Activated naive CD8-positive, alpha-beta T cell treated with anti-CD3 and anti-CD28 coated beads for 36 hours (primary cell): ENCODE data around the gene RUNX2. TPM values are rescaled to one million over a fixed set of nuclear protein-coding genes. Genes with fewer than 3 reads are reported as not detected.

Source experiments
- DNase-seq: peaks from one replicate; pipeline ENCODE4 v3.0.0; 2021
- H3K27ac Mint-ChIP-seq: one replicate; pipeline ENCODE4 v1.8.0; 2022; ENCODE audit warnings: mild to moderate bottlenecking, moderate library complexity, mixed read lengths
- H3K27me3 Mint-ChIP-seq: one replicate; pipeline ENCODE4 v1.8.0; 2022; ENCODE audit warnings: mild to moderate bottlenecking, mixed read lengths
- H3K36me3 Mint-ChIP-seq: one replicate; pipeline ENCODE4 v1.8.0; 2021; ENCODE audit warnings: mild to moderate bottlenecking, mixed read lengths
- H3K4me1 Mint-ChIP-seq: one replicate; pipeline ENCODE4 v1.8.0; 2021; ENCODE audit warnings: mixed read lengths
- H3K4me3 Mint-ChIP-seq: one replicate; pipeline ENCODE4 v1.8.0; 2022; ENCODE audit warnings: mild to moderate bottlenecking, moderate library complexity, mixed read lengths
- H3K9me3 Mint-ChIP-seq: one replicate; pipeline ENCODE4 v1.8.0; 2022; ENCODE audit warnings: mixed read lengths
- total RNA-seq, 2 experiments: library from RNA; stranded (reverse); gene quantifications; one replicate each; pipeline ENCODE4 v1.2.3, GENCODE V29; 2021

RUNX2 gene
- total RNA-seq, 2 experiments from 2014 or later: 4.8 to 5.8 TPM

DNA sequence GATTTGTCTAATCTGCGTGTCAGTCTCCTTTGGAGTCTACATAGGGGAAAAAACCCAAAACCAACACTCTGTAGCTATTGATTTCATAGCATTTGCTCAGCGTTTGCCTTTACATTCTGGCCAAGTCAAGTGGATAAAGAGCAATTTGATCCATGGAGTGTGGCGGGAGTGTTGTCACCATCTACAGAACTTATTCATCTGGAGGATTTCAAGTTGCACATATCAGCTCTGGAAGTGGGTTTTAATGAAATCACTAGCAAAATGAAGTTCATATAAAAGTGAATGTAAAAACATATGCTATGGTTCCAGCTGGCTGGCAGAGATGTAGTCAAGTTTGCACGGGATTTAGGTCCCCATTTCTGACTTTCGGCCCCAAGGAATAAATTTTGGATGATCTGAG, 269.3 kb downstream of the RUNX2 start:
- Mint-ChIP-seq H3K36me3 (peaks cover 6% of the 10 kb centered on the region), H3K27ac (no peak overlapping the region), H3K27me3 (no peaks in the 10 kb centered on the region), H3K4me1 (peaks cover 14% of the 10 kb centered on the region), H3K9me3 (peaks cover 17% of the 10 kb centered on the region), H3K4me3 (no peak overlapping the region)
- DNase-seq: no peak

DNA sequence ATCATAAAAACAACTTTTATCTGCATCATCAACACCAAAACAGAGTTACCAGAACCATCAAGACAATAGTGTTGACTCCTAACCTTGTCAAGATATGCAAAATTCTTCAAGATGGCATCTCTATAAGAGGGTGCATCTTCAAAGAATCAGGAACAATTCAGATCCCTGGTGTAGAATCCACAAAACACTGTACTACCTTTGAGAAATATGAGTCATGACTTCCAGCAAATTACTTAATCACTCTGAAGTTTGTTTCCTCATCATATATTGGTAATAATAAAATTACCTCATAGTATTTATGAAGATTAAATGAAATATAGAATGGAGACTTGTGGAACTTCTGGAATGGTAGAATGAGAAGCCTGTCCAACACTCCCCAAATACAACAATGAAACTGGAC, 270.9 kb downstream of the RUNX2 start:
- Mint-ChIP-seq H3K4me1 (peaks cover 6% of the 10 kb centered on the region), H3K9me3 (peaks cover 21% of the 10 kb centered on the region), H3K27ac (no peak overlapping the region), H3K4me3 (no peak overlapping the region), H3K27me3 (no peaks in the 10 kb centered on the region), H3K36me3 (peaks cover 7% of the 10 kb centered on the region)
- DNase-seq: no peak

DNA sequence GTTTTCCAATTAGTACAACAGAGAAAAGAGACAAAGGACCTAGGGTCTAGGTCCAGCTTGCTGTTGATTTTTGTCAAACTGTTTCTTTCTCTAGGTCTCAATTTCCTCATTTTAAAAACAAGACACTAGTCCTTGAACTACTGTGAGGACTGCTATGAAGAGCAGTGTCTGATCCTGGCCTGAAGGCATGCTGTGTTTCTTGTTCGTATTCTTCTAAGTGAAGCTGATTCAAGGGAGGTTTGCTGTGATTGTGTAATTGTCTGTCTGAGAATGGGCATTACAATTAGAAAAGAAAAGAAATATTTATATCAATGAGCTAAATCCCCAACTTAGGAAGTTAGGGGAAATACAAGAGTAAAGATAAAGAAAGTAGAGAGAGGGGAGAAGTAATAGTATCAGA, 277.8 kb downstream of the RUNX2 start:
- Mint-ChIP-seq H3K36me3 (peaks cover 8% of the 10 kb centered on the region), H3K9me3 (peaks cover 7% of the 10 kb centered on the region), H3K27ac (no peak overlapping the region), H3K4me3 (no peak overlapping the region), H3K4me1 (peaks cover 27% of the 10 kb centered on the region), H3K27me3 (no peaks in the 10 kb centered on the region)
- DNase-seq: no peak

DNA sequence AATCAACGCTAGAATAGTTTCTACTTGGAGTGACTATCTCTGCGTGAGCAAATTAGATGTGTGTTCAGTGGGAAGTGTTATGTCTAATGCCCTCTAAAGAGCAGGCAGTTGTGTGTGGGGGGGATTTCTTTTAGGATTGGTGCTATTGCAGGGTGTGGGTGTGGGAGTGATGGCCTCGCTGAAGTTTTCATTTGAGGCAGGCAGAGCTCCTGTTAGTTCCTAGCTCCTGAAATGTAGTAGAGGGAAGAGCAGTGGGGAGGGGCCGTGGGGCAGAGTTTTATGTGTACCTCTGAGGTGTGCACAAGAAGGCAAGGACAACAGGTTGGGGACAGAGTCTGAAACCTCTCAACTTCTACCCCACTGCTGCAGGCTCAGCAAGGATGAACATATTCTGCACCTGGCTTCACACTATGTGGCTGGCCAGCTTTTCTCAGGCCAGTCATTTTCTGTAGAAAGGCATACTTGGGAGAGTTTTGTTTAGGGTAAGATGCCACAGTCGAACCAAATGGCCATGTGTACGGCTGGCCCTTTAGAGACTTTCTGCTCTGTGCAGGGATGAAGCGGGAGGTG, 278.8 kb downstream of the RUNX2 start:
- Mint-ChIP-seq H3K27me3 (no peaks in the 10 kb centered on the region), H3K4me1 (peaks cover 27% of the 10 kb centered on the region), H3K27ac (no peak overlapping the region), H3K9me3 (peaks cover 7% of the 10 kb centered on the region), H3K36me3 (peaks cover 8% of the 10 kb centered on the region), H3K4me3 (no peak overlapping the region)
- DNase-seq: no peak

DNA sequence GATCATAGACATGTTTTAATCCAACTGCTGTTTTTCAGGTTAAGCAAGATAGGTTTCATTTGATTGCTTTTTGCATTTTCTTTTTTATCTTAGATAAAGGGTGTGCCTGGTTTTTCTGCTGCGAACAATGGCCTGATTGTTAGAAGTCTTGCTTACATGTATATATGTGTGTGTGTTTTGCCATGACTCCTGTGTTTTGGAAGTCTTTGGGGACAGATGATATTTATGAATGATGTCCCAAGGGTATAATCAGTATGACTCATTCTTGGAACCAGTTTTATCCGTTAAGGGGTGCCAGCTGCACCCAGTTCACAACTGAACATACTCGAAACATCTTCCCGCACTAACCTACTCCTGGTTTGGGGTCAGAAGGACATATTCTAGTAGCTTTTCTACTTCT, 279.7 kb downstream of the RUNX2 start:
- no peak overlapping the region for H3K4me3 Mint-ChIP-seq
- peaks cover 8% of the 10 kb centered on the region for H3K36me3 Mint-ChIP-seq
- DNase-seq: no peak
- peak overlapping the region; percentile 54 for H3K27ac Mint-ChIP-seq
- peaks cover 7% of the 10 kb centered on the region for H3K9me3 Mint-ChIP-seq
- H3K4me1 Mint-ChIP-seq: peaks cover 27% of the 10 kb centered on the region
- no peaks in the 10 kb centered on the region for H3K27me3 Mint-ChIP-seq

DNA sequence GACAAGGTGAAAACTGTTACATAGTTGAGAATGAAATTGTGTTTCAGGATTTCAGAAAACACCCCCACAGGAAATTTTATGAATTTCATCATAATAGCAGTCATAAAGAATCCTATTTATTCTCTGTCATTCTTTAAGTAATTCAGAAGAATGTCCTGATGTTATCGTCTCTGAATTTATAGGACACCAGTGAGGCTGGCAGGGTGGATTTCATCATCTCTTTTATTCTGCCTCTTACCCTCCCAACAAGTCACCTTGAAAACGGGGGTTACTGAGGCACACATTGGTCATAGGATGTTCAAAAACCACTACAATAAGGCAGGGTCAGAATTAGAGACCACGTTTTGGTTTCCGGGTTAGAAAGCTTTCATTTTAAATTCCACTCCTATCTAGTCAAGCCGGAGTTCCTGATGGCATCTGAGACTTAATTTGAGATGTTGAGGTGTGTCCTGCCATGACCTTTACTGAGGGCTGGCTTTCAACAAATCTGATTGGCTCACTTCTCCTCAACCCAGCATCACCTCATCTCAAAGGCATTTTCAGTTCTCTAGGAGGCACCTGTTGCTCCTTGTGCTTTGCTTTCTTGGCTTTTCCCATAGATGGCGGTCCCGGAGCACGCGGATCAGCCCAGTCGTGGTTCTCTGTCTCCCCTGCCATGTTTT, 280.3 kb downstream of the RUNX2 start:
- H3K4me3 Mint-ChIP-seq: no peak overlapping the region
- peak; percentile 13 for DNase-seq

DNA sequence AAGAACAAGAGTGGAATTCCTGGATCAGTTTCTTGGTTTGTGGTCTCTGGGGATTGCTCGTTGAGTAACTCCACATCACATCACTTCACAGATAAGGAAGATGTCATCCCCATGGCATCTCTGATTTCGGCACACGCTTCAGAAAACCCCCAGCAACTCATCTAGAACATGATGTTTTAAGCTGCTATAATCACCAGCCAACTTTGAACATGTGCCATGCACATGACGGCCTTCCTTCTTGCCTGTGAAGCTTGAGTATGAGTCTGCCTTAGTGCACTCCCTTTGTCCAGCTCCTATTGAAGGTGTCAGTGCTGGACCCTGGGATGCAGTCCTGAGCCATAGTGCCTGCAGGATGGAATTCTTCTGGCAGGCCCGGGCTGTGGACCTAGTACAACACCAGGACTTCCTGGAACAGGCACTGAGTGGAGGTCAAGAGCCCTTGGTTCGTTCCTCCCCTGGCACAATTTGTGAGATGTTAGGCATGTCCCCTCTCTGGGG, 281.1 kb downstream of the RUNX2 start:
- Mint-ChIP-seq H3K27ac (peak overlapping the region; percentile 14), H3K4me3 (no peak overlapping the region), H3K36me3 (peaks cover 6% of the 10 kb centered on the region), H3K4me1 (peaks cover 27% of the 10 kb centered on the region), H3K27me3 (no peaks in the 10 kb centered on the region), H3K9me3 (peaks cover 2% of the 10 kb centered on the region)
- DNase-seq: no peak

More for the DNA sequence above, 280.3 kb downstream of the RUNX2 start:
- peak overlapping the region; percentile 54 for H3K27ac Mint-ChIP-seq
- peaks cover 6% of the 10 kb centered on the region for H3K9me3 Mint-ChIP-seq
- peaks cover 27% of the 10 kb centered on the region for H3K4me1 Mint-ChIP-seq
- no peaks in the 10 kb centered on the region for H3K27me3 Mint-ChIP-seq
- H3K36me3 Mint-ChIP-seq: peaks cover 8% of the 10 kb centered on the region

DNA sequence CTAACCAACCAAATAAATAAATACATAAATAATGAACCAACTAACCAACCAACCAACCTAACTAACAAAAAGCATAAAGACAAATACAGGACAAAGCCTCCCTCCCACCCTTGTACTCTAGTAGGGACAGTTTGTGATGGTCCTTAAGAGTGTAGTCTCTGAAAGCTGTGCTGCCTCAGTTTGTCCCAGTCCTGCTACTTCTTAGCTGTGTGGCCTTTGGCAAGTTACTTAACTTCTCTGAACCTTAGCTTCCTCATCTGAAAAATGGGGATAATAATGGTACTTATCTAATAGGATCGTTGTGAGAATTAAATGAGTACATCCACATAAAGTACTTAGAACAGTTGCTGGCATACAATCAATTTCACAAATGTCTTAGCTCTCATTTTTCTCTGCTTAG, 282.2 kb downstream of the RUNX2 start:
- H3K4me3 Mint-ChIP-seq: no peak overlapping the region
- peaks cover 27% of the 10 kb centered on the region for H3K4me1 Mint-ChIP-seq
- no peaks in the 10 kb centered on the region for H3K27me3 Mint-ChIP-seq
- DNase-seq: no peak
- no peak overlapping the region for H3K27ac Mint-ChIP-seq
- peaks cover 4% of the 10 kb centered on the region for H3K36me3 Mint-ChIP-seq
- no peaks in the 10 kb centered on the region for H3K9me3 Mint-ChIP-seq

DNA sequence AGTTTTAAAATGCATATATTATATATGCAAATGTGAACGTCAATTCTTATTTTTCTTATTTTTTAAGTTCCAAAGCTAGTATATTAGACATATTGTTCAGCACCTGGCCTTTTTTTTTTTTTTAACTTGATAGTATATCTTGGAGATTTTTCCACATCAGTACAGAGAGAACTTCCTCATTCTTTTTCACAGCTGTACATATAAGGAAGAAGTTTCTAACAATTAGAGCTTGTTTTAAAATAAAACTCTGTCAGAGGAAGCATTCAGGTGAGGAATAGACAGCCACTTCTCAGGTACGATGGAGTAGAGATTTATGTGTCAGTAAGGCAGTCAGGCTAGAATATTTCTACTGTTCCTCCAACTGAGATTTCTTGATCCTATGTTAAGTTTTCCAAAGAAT, 282.7 kb downstream of the RUNX2 start:
- Mint-ChIP-seq H3K9me3 (no peaks in the 10 kb centered on the region), H3K4me3 (no peak overlapping the region), H3K36me3 (peaks cover 4% of the 10 kb centered on the region), H3K4me1 (peaks cover 27% of the 10 kb centered on the region), H3K27me3 (no peaks in the 10 kb centered on the region), H3K27ac (no peak overlapping the region)
- no peak for DNase-seq

DNA sequence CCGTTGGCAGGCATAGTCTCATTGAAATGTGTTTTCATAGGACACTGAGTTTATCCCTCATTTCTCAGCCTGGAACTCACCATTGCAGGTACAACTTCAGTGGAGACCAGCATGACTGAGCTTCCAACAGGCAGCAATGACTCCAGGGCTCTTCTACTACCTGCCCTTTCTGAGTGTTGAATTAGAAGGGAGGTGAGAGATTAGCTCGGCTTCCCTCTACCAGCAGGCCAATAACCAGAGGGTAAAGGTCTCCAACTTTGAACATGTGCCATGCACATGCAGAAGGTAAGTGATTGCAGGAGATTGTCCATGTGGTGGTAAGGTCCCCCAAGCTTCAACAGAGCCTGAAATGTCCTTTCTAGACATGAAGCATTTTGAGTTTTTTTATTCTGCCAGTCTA, 283.4 kb downstream of the RUNX2 start:
- Mint-ChIP-seq H3K27me3 (no peaks in the 10 kb centered on the region), H3K4me3 (no peak overlapping the region), H3K36me3 (peaks cover 4% of the 10 kb centered on the region), H3K27ac (no peak overlapping the region), H3K9me3 (no peaks in the 10 kb centered on the region), H3K4me1 (peaks cover 31% of the 10 kb centered on the region)
- no peak for DNase-seq

DNA sequence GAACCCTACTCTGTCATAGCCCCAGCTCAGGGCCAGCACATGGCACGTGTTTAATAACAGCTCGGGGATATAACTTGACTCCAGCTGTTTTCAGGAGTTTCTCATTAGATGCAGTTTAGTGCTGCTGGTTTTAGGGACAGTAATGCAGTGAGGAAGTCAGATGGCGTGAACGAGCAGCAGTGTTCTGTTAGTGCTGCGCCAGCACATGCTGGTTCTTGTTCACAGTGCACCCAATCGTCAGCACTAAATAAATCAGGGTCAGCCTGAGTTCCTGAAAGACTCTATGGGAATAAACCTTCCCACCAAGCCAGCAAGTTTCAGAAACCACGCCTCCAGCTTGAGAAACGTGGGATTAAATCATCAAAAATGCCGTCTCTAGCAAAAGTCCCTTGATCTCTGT, 285.5 kb downstream of the RUNX2 start:
- no peaks in the 10 kb centered on the region for H3K9me3 Mint-ChIP-seq
- no peak overlapping the region for H3K27ac Mint-ChIP-seq
- H3K36me3 Mint-ChIP-seq: peaks cover 3% of the 10 kb centered on the region
- peaks cover 17% of the 10 kb centered on the region for H3K4me1 Mint-ChIP-seq
- H3K4me3 Mint-ChIP-seq: no peak overlapping the region
- DNase-seq: no peak
- H3K27me3 Mint-ChIP-seq: no peaks in the 10 kb centered on the region

DNA sequence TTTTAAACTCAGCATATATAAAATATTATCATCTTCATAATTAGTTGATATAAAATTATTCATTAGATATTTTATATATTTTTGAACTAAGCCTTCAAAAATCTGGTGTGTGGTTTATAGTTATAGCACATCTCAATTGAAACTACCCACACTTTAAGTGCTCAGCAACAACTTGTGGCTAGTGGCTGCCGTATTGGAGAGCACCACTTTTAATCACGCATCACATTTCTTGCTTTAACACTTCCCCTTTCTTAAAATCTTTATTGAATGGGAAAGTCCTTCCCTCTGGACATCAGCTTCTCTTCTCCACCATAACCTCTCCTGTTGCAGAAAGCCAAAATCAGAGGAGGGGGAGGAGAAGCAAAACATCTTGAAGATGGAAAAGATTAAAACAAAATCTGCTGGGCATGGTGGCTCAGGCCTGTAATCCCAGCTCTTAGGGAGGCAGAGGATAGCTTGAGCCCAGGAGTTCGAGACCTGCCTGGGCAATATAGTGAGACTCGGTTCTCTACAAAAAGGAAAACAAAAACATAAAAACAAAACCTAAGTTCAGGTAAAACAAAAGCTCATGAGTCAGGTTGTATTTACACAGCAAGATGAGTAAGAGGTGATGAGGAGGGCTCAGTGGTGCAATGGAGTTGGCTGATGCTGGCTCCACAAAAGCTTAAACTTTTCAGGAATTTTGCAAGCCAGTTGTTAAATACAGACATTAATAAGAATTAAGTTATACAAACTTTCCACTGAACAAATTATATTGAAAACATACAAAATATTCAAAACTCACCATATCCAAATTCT, 286.6 kb downstream of the RUNX2 start:
- no peak for DNase-seq
- H3K4me3 Mint-ChIP-seq: no peak overlapping the region
- H3K36me3 Mint-ChIP-seq: no peaks in the 10 kb centered on the region
- peaks cover 8% of the 10 kb centered on the region for H3K4me1 Mint-ChIP-seq
- no peaks in the 10 kb centered on the region for H3K27me3 Mint-ChIP-seq
- no peak overlapping the region for H3K27ac Mint-ChIP-seq
- H3K9me3 Mint-ChIP-seq: no peaks in the 10 kb centered on the region

DNA sequence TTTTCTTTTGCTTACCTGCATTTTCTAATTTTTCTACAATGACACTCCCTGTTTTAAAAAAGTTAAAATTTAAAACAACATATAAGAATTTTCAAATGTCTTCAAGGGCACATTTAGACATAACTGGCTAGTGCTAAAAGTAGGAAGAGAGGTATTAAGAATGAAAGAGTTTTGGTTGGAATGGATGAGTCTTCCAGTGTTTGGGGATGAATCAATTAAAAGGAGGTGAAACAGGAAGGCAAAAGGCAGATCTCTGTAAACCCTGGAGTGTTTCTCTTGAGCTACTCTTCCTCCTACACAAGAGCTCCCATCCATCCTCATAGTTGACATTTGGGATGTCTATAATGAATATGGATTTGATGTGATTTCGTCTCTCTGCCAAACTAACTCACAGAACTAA, 288.1 kb downstream of the RUNX2 start:
- H3K4me3 Mint-ChIP-seq: no peak overlapping the region
- H3K36me3 Mint-ChIP-seq: no peaks in the 10 kb centered on the region
- no peaks in the 10 kb centered on the region for H3K9me3 Mint-ChIP-seq
- DNase-seq: no peak
- H3K27ac Mint-ChIP-seq: no peak overlapping the region
- peaks cover 18% of the 10 kb centered on the region for H3K4me1 Mint-ChIP-seq
- H3K27me3 Mint-ChIP-seq: no peaks in the 10 kb centered on the region

DNA sequence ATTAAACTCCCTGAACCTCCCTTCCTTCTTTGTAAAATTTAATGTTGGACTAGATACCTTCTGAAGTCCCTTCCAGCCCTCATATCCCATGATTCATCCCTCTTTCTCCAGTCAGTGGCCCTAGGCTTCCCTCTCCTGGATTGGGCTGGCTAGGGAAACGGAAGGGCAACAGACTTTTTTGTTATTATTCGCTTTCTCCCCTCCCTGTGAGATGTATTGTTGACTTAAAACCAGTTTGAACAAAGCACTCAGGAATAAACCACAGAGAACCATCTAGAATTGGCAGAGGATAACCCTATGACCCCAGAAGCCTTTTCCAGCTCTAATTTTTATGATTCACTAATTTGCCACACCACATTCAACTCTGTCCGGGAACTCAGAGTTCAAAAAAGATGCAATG, 289.3 kb downstream of the RUNX2 start:
- Mint-ChIP-seq H3K9me3 (no peaks in the 10 kb centered on the region), H3K27ac (no peak overlapping the region), H3K27me3 (no peaks in the 10 kb centered on the region), H3K4me3 (no peak overlapping the region), H3K36me3 (no peaks in the 10 kb centered on the region), H3K4me1 (peaks cover 18% of the 10 kb centered on the region)
- DNase-seq: no peak

DNA sequence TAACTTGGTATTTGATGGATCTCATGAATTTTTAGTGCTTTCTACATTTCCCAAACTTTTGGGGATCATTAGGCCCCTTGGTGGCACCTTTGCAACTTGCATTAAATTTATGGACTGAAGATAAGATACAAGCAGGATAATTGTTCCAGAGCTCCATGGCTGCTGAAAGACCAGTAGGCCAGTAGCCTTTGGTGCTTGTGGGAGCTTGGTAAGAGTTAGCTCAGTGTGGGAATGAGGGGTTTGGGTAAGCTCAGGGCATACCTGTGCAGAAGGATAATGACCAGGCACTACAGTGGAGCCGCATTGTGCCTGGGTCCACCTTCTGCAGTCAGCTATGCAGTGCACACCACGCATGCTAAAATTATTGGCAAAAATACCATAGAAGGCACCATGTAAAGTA, 290.1 kb downstream of the RUNX2 start:
- H3K27ac Mint-ChIP-seq: no peak overlapping the region
- H3K27me3 Mint-ChIP-seq: no peaks in the 10 kb centered on the region
- peaks cover 18% of the 10 kb centered on the region for H3K4me1 Mint-ChIP-seq
- no peak for DNase-seq
- H3K4me3 Mint-ChIP-seq: no peak overlapping the region
- no peaks in the 10 kb centered on the region for H3K36me3 Mint-ChIP-seq
- H3K9me3 Mint-ChIP-seq: no peaks in the 10 kb centered on the region
